ENCODE results near the gene HACD2.

DNA sequence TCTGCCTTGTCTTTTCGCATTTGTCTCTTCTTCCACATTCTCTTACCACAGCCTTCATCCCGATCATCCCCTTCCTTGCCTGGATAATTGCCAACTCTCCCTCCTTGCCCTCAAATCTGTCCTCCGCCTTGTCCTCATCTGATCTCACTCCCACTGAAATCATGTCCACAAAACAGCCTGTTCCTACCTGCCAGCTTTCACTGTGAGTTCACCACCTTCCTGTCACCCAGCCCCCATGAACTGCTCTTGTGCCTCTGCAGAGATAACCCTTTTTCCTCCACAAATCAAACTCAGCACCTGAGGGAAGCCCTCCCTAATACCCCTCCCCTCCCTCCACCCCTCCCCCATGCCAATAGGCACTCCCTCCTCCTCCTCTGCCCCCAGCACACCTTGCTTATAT, 131.2 kb downstream of the HACD2 start:
- TF ChIP-seq POLR2A (IDR thresholded peaks at IDR 0.05), result no peak
- TF ChIP-seq, protein P1, sequence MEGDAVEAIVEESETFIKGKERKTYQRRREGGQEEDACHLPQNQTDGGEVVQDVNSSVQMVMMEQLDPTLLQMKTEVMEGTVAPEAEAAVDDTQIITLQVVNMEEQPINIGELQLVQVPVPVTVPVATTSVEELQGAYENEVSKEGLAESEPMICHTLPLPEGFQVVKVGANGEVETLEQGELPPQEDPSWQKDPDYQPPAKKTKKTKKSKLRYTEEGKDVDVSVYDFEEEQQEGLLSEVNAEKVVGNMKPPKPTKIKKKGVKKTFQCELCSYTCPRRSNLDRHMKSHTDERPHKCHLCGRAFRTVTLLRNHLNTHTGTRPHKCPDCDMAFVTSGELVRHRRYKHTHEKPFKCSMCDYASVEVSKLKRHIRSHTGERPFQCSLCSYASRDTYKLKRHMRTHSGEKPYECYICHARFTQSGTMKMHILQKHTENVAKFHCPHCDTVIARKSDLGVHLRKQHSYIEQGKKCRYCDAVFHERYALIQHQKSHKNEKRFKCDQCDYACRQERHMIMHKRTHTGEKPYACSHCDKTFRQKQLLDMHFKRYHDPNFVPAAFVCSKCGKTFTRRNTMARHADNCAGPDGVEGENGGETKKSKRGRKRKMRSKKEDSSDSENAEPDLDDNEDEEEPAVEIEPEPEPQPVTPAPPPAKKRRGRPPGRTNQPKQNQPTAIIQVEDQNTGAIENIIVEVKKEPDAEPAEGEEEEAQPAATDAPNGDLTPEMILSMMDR (IDR thresholded peaks at IDR 0.05), result no peak

Measured in testis (tissue), 2 donors.